ENCODE measurements around the gene JARID2. TPM values are rescaled to one million over a fixed set of nuclear protein-coding genes. Genes with fewer than 3 reads are reported as not detected.

The JARID2 gene
- polyA plus RNA-seq, 1 donor from 2014 or later: 25.5 TPM

DNA sequence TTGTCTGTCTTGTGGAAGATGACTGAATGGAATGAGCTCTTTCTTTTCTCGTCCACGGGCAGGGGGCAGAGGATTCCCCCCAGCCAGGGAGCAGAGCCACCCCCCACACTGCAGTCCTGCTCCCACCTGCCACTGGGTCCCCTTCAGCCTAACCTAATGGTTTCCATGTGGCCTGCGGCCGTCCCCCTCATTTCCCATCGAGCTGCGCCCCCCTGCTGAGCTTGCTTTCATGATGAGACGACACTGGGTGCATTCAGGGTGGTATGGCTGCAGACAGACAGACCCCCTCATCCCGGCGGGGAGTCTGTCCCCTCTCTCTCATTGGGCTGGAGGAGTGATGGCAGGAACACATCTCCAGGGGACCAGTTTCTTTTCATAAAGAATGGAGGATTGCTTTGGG lies 276.2 kb downstream of the JARID2 start:
- Histone ChIP-seq H3K27ac (ENCODE audit: low read length) (no peak overlapping the region), H3K79me2 (replicated peaks; ENCODE audit: insufficient read depth, low read length) (no peaks in the 10 kb centered on the region), H3K9me2 (ENCODE audit: insufficient read depth, low read length) (no peaks in the 10 kb centered on the region), H3K36me3 (ENCODE audit: insufficient read depth, low read length) (peaks cover 7% of the 10 kb centered on the region), H4K20me1 (ENCODE audit: insufficient read depth) (no peaks in the 10 kb centered on the region), H3K9me3 (ENCODE audit: low read length) (no peaks in the 10 kb centered on the region), H2AFZ (ENCODE audit: low read depth, low read length) (no peak overlapping the region), H3F3A (ENCODE audit: insufficient read depth, low read length, poor library complexity, severe bottlenecking) (no peaks in the 10 kb centered on the region), H3K4me3 (ENCODE audit: low read length) (no peak overlapping the region), H3K27me3 (ENCODE audit: insufficient read depth, low read depth, low read length) (no peaks in the 10 kb centered on the region), H3K9ac (ENCODE audit: low read length) (no peak overlapping the region), H3K4me2 (ENCODE audit: low read length) (no peak overlapping the region)
- TF ChIP-seq REST (IDR thresholded peaks at IDR 0.05; ENCODE audit: borderline replicate concordance) (no peak), MXI1 (conservative IDR thresholded peaks at IDR 0.05; ENCODE audit: poor library complexity, severe bottlenecking) (no peak), TAF1 (IDR thresholded peaks at IDR 0.05; ENCODE audit: low read depth) (no peak), EZH2 (IDR thresholded peaks at IDR 0.05; ENCODE audit: borderline replicate concordance, insufficient read depth, low read length, poor library complexity, severe bottlenecking) (no peak), CTCF (IDR thresholded peaks at IDR 0.05; ENCODE audit: poor library complexity, severe bottlenecking) (no peak), RAD21 (conservative IDR thresholded peaks at IDR 0.05) (no peak), POLR2AphosphoS5 (IDR thresholded peaks at IDR 0.05) (no peak), EP300 (conservative IDR thresholded peaks at IDR 0.05; ENCODE audit: poor library complexity, severe bottlenecking) (no peak), SMC3 (conservative IDR thresholded peaks at IDR 0.05; ENCODE audit: poor library complexity) (no peak)

DNA sequence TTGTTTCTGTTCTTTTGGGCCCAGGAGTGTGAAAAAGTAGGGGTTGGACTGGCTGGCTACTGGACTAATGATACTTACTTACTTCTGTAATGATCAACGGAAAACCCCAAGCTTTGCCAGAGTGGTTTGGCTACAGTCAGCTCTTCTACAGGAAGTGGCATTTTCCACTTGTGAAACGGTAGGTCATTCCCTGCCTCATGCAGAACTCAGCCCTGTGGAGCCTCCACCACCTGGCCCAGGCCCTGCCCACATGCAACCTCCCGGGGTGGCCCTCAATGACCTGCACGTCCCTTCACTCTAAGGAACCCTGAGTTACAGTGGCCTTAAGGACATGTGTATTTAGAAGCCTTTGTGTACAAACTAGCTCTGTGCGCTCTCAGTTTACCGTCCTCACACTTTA lies 276.6 kb downstream of the JARID2 start:
- Histone ChIP-seq H3K9ac (ENCODE audit: low read length) (no peak overlapping the region), H4K20me1 (ENCODE audit: insufficient read depth) (no peaks in the 10 kb centered on the region), H3F3A (ENCODE audit: insufficient read depth, low read length, poor library complexity, severe bottlenecking) (no peaks in the 10 kb centered on the region), H3K9me2 (ENCODE audit: insufficient read depth, low read length) (no peaks in the 10 kb centered on the region), H3K79me2 (replicated peaks; ENCODE audit: insufficient read depth, low read length) (no peaks in the 10 kb centered on the region), H3K36me3 (ENCODE audit: insufficient read depth, low read length) (peaks cover 7% of the 10 kb centered on the region), H3K9me3 (ENCODE audit: low read length) (no peaks in the 10 kb centered on the region), H2AFZ (ENCODE audit: low read depth, low read length) (no peak overlapping the region), H3K27ac (ENCODE audit: low read length) (no peak overlapping the region), H3K4me3 (ENCODE audit: low read length) (no peak overlapping the region), H3K27me3 (ENCODE audit: insufficient read depth, low read depth, low read length) (no peaks in the 10 kb centered on the region), H3K4me2 (ENCODE audit: low read length) (no peak overlapping the region)
- TF ChIP-seq MXI1 (conservative IDR thresholded peaks at IDR 0.05; ENCODE audit: poor library complexity, severe bottlenecking): no peak
- no peak for TF ChIP-seq EP300 (conservative IDR thresholded peaks at IDR 0.05; ENCODE audit: poor library complexity, severe bottlenecking)
- TF ChIP-seq POLR2AphosphoS5 (IDR thresholded peaks at IDR 0.05): no peak
- no peak for TF ChIP-seq CTCF (IDR thresholded peaks at IDR 0.05; ENCODE audit: poor library complexity, severe bottlenecking)
- no peak for TF ChIP-seq RAD21 (conservative IDR thresholded peaks at IDR 0.05)
- TF ChIP-seq EZH2 (IDR thresholded peaks at IDR 0.05; ENCODE audit: borderline replicate concordance, insufficient read depth, low read length, poor library complexity, severe bottlenecking): no peak
- no peak for TF ChIP-seq SMC3 (conservative IDR thresholded peaks at IDR 0.05; ENCODE audit: poor library complexity)
- no peak for TF ChIP-seq TAF1 (IDR thresholded peaks at IDR 0.05; ENCODE audit: low read depth)
- no peak for TF ChIP-seq REST (IDR thresholded peaks at IDR 0.05; ENCODE audit: borderline replicate concordance)
